Astrocyte (in vitro differentiated cells and primary cell): ENCODE measurements around the gene PRKCE.

ENCODE experiments used
- EZH2 ChIP-seq: IDR thresholded peaks from 2 replicates; pipeline ENCODE4 v1.6.1; 2012; ENCODE audit warnings: mild to moderate bottlenecking, low read length, inconsistent platforms; ENCODE audit not compliant: insufficient read depth
- TF ChIP-seq, protein P1 (sequence below): IDR thresholded peaks from 2 replicates; pipeline ENCODE4 v1.5.1; 2011; ENCODE audit warnings: low read depth, mild to moderate bottlenecking, inconsistent platforms, low read length, moderate library complexity; ENCODE audit not compliant: insufficient read depth

DNA sequence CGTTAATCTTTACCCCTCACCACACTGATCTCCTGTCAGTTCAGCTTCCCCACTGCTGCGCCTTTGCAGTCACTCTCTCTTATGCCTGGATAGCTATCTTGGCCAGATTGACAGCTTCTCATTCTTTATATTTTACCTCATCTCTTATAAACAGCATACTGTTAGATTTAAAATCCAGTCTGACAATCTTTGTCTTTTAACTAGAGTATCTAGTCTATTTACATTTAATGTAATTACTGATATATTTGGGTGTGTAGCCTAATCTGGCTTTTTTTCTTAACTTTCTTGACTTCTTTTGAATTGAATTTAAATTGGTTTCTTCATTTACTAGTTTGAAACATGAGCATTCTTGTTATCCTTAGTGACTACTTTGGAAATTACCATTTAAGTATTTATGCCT, 225.1 kb downstream of the PRKCE start:
- TF ChIP-seq, protein P1, sequence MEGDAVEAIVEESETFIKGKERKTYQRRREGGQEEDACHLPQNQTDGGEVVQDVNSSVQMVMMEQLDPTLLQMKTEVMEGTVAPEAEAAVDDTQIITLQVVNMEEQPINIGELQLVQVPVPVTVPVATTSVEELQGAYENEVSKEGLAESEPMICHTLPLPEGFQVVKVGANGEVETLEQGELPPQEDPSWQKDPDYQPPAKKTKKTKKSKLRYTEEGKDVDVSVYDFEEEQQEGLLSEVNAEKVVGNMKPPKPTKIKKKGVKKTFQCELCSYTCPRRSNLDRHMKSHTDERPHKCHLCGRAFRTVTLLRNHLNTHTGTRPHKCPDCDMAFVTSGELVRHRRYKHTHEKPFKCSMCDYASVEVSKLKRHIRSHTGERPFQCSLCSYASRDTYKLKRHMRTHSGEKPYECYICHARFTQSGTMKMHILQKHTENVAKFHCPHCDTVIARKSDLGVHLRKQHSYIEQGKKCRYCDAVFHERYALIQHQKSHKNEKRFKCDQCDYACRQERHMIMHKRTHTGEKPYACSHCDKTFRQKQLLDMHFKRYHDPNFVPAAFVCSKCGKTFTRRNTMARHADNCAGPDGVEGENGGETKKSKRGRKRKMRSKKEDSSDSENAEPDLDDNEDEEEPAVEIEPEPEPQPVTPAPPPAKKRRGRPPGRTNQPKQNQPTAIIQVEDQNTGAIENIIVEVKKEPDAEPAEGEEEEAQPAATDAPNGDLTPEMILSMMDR: no peak
- TF ChIP-seq EZH2: no peak
